Uterus (tissue), 2 donors: ENCODE data around the gene SAP30BP.

Experiments
- CTCF ChIP-seq, 4 experiments: fragments of 200-600 bp in 2 of 4; fragments of 450-650 bp in 2 of 4; sonication (generic) in 2 of 4; IDR thresholded peaks; one replicate each; pipeline ENCODE4 v1.5.1; 2016 to 2019; ENCODE audit warnings: antibody characterized with exemption in 4 of 4, mild to moderate bottlenecking in 2 of 4, moderate library complexity in 1 of 4
- POLR2A ChIP-seq, 2 donors: fragments of 450-650 bp; IDR thresholded peaks; one replicate each; pipeline ENCODE4 v1.6.1; 2016; ENCODE audit warnings: antibody characterized with exemption in 2 of 2, mild to moderate bottlenecking in 1 of 2, moderate library complexity in 1 of 2

GRCh38 chr17:75647921-75648320, 19.2 kb upstream of the SAP30BP start:
- TF ChIP-seq CTCF (IDR thresholded peaks at IDR 0.05), result no peak
- no peak for TF ChIP-seq POLR2A (IDR thresholded peaks at IDR 0.05)
